Measurements from ENCODE around the gene ADGRB3.
"Not testable (repeated sequence)": the region's sequence is repeated elsewhere in the genome, so short reads cannot be mapped to it uniquely, and the experiment has no call there.

Gene ADGRB3

GRCh38 chr6:69422020-69422419 lies 786.9 kb downstream of the ADGRB3 start:
- no peak for DNase-seq
- TF ChIP-seq GATA1 (IDR thresholded peaks at IDR 0.05; ENCODE audit: low read depth, low read length) (no peak), POLR2A (IDR thresholded peaks at IDR 0.05; ENCODE audit: low read length) (no peak)

DNA sequence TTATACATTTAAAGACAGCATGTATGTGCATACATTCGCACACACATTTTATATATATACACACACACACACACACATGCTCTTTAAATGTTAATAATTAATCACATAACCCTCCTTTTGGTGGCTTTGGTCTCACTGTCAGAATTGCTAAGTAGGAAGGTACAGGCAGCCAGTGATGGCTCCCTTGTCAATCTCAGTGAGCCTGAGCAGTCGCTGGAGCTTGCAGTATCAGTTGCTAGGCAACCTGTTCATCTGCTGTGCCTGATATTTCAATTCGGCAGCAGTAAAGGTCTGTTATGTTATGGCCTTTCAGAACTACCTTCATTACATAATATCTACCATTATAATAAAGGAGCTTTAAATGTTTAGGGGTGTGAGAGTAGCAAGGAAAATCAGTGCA lies 787.4 kb downstream of the ADGRB3 start:
- no peak for DNase-seq
- TF ChIP-seq POLR2A (IDR thresholded peaks at IDR 0.05; ENCODE audit: low read length) = no peak
- TF ChIP-seq GATA1 (IDR thresholded peaks at IDR 0.05; ENCODE audit: low read depth, low read length) = no peak

DNA sequence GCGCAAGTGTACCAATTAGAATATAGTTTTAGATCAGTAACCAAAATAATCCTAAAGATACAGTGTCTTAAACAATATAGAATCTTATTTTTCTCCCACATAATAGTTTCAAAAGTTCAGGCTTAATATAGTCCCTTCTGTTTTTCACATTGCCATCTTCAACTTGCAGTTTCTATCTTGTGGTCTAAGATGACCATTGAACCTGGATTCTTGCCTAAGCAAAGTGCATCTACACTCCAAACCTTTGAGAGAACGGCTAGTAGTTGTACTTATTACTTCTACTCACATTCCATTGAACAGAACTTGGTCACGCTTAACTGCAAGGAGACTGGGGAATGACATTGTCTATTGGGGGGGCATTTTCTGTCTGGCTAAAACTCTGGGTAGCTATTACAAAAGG lies 788.7 kb downstream of the ADGRB3 start:
- TF ChIP-seq POLR2A (IDR thresholded peaks at IDR 0.05; ENCODE audit: low read length) (no peak), GATA1 (IDR thresholded peaks at IDR 0.05; ENCODE audit: low read depth, low read length) (no peak)

DNA sequence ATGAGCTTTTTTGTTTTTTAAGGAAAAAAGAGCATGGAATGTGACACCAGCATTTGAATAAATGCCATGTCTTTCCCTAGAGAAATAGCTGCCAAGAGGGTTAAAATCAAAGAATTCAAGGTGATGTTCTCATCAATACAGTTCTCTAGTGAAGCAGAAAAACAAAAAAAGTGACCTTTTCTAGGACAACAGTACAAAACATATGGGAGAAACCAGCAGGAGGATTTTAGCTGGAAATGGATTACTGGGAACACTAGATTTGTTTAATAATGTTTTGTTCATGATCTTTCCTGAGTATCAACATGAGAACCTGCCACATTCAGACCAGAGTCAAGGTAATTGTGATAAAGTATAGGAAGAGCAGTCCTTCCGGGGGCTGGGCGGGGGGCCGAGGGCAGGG lies 789.5 kb downstream of the ADGRB3 start:
- DNase-seq = no peak
- TF ChIP-seq GATA1 (IDR thresholded peaks at IDR 0.05; ENCODE audit: low read depth, low read length) (no peak), POLR2A (IDR thresholded peaks at IDR 0.05; ENCODE audit: low read length) (no peak)

More for the DNA sequence above, 788.7 kb downstream of the ADGRB3 start:
- no peak for DNase-seq

GRCh38 chr6:69427882-69428281 lies 792.8 kb downstream of the ADGRB3 start:
- TF ChIP-seq POLR2A (IDR thresholded peaks at IDR 0.05; ENCODE audit: low read length) (no peak), GATA1 (IDR thresholded peaks at IDR 0.05; ENCODE audit: low read depth, low read length) (no peak)
- no peak for DNase-seq

GRCh38 chr6:69432168-69432567 lies 797.1 kb downstream of the ADGRB3 start:
- DNase-seq = not testable (repeated sequence)

- not testable (repeated sequence) for DNase-seq
Observed at GRCh38 chr6:69433116-69433515, 798.0 kb downstream of the ADGRB3 start.

DNA sequence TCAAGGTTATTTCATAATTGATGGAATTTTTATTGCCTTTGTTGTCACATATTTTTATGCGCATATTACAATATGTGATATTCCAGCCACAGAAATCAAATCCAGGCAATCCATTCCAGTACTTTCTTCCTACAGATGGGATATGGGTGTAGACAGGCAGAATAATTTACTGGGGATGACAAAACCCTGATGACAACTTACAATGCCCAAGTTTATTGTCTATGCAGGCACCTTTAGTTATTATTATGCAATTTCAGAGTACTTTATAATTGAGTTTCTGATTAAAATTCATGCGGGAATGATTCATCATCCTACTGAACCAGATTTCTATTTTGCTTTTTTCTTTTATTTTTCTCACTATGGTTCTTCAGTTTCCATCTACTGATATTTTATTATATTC lies 803.0 kb downstream of the ADGRB3 start:
- DNase-seq = no peak
- TF ChIP-seq GATA1 (IDR thresholded peaks at IDR 0.05; ENCODE audit: low read depth, low read length) (no peak), POLR2A (IDR thresholded peaks at IDR 0.05; ENCODE audit: low read length) (no peak)
